Activated CD4-positive, alpha-beta T cell treated with anti-CD3 and anti-CD28 coated beads for 24 hours (primary cell): ENCODE data around the gene METTL13.

Experiments used
- DNase-seq, 2 donors: peaks; one replicate each; pipeline ENCODE4 v3.0.0-alpha.2; 2020; ENCODE audit warnings: low read depth in 2 of 2

The METTL13 gene

DNA sequence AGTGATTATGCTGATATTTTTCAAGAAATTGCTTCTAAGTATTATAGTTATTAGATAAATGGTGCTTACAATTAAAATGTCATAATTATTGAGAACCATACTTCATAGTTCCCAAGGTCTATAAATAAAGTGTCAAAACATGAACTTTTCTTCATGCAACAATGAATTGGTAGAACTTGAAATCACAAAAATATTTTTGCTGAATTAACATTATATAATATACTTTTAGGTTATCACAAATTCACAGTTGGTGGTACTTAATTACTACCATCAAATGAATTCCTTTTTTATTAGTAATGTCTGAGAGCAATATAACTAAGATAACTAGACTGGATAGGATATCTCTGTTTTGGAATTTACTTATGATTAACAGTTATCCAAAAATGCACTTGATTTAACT lies 64.5 kb downstream of the METTL13 start:
- no peak for DNase-seq
